GM12878 (cell line): ENCODE results near the gene RRP1B. TPM values are rescaled to one million over a fixed set of nuclear protein-coding genes. Genes with fewer than 3 reads are reported as not detected.

ENCODE experiments used
- BRCA1 ChIP-seq: IDR thresholded peaks from 2 replicates; pipeline ENCODE4 v1.6.1; 2011; ENCODE audit warnings: low read depth, low read length, improper control_type of control experiment
- CBFB ChIP-seq: IDR thresholded peaks from 2 replicates; pipeline ENCODE4 v1.6.1; 2016; ENCODE audit warnings: antibody characterized with exemption, low read depth
- DPF2 ChIP-seq: fragments of 450-650 bp; IDR thresholded peaks from 2 replicates; pipeline ENCODE4 v1.6.1; 2017; ENCODE audit warnings: mild to moderate bottlenecking
- ETV6 ChIP-seq, 2 experiments: fragments of 450-650 bp in 1 of 2; IDR thresholded peaks in 1 of 2; conservative IDR thresholded peaks in 1 of 2; 2 replicates each; pipeline ENCODE4 v1.6.1; 2014; ENCODE audit warnings: antibody characterized with exemption in 1 of 2, borderline replicate concordance in 1 of 2, low read depth in 1 of 2, mild to moderate bottlenecking in 1 of 2, moderate library complexity in 1 of 2
- GABPA ChIP-seq: IDR thresholded peaks from 2 replicates; pipeline ENCODE4 v1.6.1; 2014; ENCODE audit warnings: antibody characterized with exemption, low read depth, mild to moderate bottlenecking, inconsistent platforms
- JUND ChIP-seq: IDR thresholded peaks from 2 replicates; pipeline ENCODE4 v1.6.1; 2012; ENCODE audit warnings: low read depth, mild to moderate bottlenecking, low read length, improper control_type of control experiment, moderate library complexity
- KLF5 ChIP-seq: fragments of 450-650 bp; IDR thresholded peaks from 2 replicates; pipeline ENCODE4 v1.6.1; 2014; ENCODE audit warnings: mild to moderate bottlenecking; ENCODE audit not compliant: partially characterized antibody
- MYB ChIP-seq: fragments of 150-350 bp; IDR thresholded peaks from 2 replicates; pipeline ENCODE4 v1.6.1; 2014; ENCODE audit warnings: mild to moderate bottlenecking, low read depth, low read length, borderline replicate concordance
- NBN ChIP-seq: fragments of 450-650 bp; IDR thresholded peaks from 2 replicates; pipeline ENCODE4 v1.6.1; 2016
- NFXL1 ChIP-seq: fragments of 450-650 bp; IDR thresholded peaks from 2 replicates; pipeline ENCODE4 v1.6.1; 2017; ENCODE audit warnings: antibody characterized with exemption, mild to moderate bottlenecking, borderline replicate concordance
- POU2F2 ChIP-seq: IDR thresholded peaks from 3 replicates; pipeline ENCODE4 v1.6.1; 2011; ENCODE audit warnings: low read depth, mild to moderate bottlenecking, low read length, borderline replicate concordance
- RBBP5 ChIP-seq: fragments of 200-600 bp; sonication (generic); conservative IDR thresholded peaks from 2 replicates; pipeline ENCODE4 v1.6.1; 2016
- RCOR1 ChIP-seq: conservative IDR thresholded peaks from 2 replicates; pipeline ENCODE4 v1.6.1; 2012; ENCODE audit warnings: low read depth, low read length, improper control_type of control experiment
- RELA ChIP-seq: fragments of 450-650 bp; IDR thresholded peaks from 2 replicates; pipeline ENCODE4 v1.8.0; 2014; ENCODE audit warnings: borderline replicate concordance; ENCODE audit not compliant: partially characterized antibody
- RFX5 ChIP-seq: IDR thresholded peaks from 2 replicates; pipeline ENCODE4 v1.6.1; 2011; ENCODE audit warnings: low read depth, low read length, improper control_type of control experiment
- SIN3A ChIP-seq: IDR thresholded peaks from 2 replicates; pipeline ENCODE4 v1.6.1; 2012; ENCODE audit warnings: low read depth, low read length, improper control_type of control experiment
- STAT3 ChIP-seq: IDR thresholded peaks from 2 replicates; pipeline ENCODE4 v1.6.1; 2011; ENCODE audit warnings: low read depth, low read length, improper control_type of control experiment
- SUPT20H ChIP-seq: IDR thresholded peaks from 2 replicates; pipeline ENCODE4 v1.6.1; 2011; ENCODE audit warnings: low read depth, mild to moderate bottlenecking, low read length, moderate library complexity, borderline replicate concordance; ENCODE audit not compliant: control insufficient read depth
- TCF12 ChIP-seq: IDR thresholded peaks from 2 replicates; pipeline ENCODE4 v1.6.1; 2011; ENCODE audit warnings: low read depth, mild to moderate bottlenecking, low read length
- ZBED1 ChIP-seq: IDR thresholded peaks from 2 replicates; pipeline ENCODE4 v1.6.1; 2016; ENCODE audit warnings: borderline replicate concordance
- ZNF24 ChIP-seq: fragments of 450-650 bp; IDR thresholded peaks from 2 replicates; pipeline ENCODE4 v1.6.1; 2017; ENCODE audit warnings: antibody characterized with exemption, mild to moderate bottlenecking
- polyA plus RNA-seq, 11 experiments: library from polyadenylated mRNA; depleted of rRNA in 4 of 11; unstranded in 6 of 11; stranded (reverse) in 5 of 11; fragments of >200 nt; fragmentation: Nextera tagmentation in 4 of 11; fragmentation: Illumina TruSeq in 1 of 11; extraction: Ambion mirVana in 4 of 11; extraction: Trizol in 1 of 11; gene quantifications; 1 replicate in 1 of 11; 2 replicates in 10 of 11; pipeline versions ENCODE4 v1.2.1 to v1.2.3, GENCODE V29; 2011 to 2016; ENCODE audit warnings: inconsistent platforms in 2 of 11, missing spikeins in 2 of 11, low read depth in 1 of 11
- total RNA-seq, 4 experiments: library from RNA; depleted of rRNA in 3 of 4; stranded (reverse); fragments of >200 nt in 3 of 4; fragmentation: Illumina TruSeq in 1 of 4; extraction: Trizol in 1 of 4; gene quantifications; 2 replicates each; pipeline versions ENCODE4 v1.2.1 to v1.2.3, GENCODE V29; 2013 to 2021
- TF ChIP-seq, protein P1 (sequence below): fragments of 150-350 bp; IDR thresholded peaks from 2 replicates; pipeline ENCODE4 v1.6.1; 2014; ENCODE audit warnings: mild to moderate bottlenecking, low read depth, low read length
- TF ChIP-seq, protein P2 (sequence below): IDR thresholded peaks from 2 replicates; pipeline ENCODE4 v1.6.1; 2012; ENCODE audit warnings: improper control_type of control experiment, low read depth, low read length; ENCODE audit not compliant: insufficient replicate concordance

RRP1B gene
- total and polyA plus RNA-seq, 10 of the 15 experiments (the other 5 are each of a cell fraction or from before 2014, with no cell fraction given): 8.1 to 57.4 (median 38.1) TPM

DNA sequence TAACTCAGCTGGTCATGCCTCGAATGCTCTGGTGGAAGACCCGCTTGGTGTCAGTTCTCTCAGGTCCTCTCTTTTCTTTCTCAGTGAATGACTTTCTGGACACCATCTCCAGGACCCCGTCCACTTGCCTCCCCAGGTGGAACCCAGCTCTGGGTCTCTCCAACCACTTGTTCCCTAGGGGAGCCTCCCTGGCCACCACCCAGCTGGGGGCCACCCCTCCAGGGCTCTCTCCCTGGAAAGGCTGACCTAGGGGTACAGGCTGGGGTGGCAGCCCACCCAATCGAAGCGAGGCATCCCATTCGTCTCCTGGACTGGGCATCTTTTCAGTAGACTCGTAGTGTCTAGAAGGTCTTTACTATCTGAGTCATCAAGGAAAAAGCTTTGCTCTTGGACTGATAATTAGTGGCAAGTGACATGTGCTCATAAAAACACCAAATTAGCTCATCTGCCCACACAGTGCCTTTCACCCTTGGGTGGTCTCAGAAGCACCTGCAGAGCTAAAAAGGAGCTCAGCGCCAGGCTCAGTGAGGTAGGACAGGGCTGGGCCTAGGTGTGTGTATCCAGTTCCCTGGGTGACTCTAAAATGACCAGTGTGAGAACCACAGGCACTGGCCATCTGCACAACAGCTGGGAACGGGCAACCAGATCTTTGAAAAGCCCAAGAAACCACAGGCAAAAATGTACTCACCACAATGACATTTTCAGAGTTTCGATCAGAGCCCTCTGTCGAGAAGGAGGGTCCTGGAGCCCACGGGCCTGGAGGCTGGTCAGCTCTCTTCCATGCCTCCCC is 57.2 kb downstream of the RRP1B start (continued):
- no peak for TF ChIP-seq MYB
- TF ChIP-seq KLF5: no peak
- 0 out of 2 replicates have a peak, but pooled peaks have one; percentile 62 for TF ChIP-seq ZBED1
- TF ChIP-seq RELA: no peak
- no peak for TF ChIP-seq GABPA
- TF ChIP-seq DPF2: peak; percentile 97
- TF ChIP-seq STAT3: no peak
- TF ChIP-seq POU2F2: peak; percentile 49; the same call in 1 of the 3 replicates
- no peak for TF ChIP-seq RFX5
- no peak for TF ChIP-seq RCOR1
- TF ChIP-seq NFXL1: no peak
- TF ChIP-seq SIN3A: 0 out of 2 replicates have a peak, but pooled peaks have one; percentile 52
- no peak for TF ChIP-seq BRCA1
- TF ChIP-seq ETV6 (conservative IDR thresholded peaks at IDR 0.05 in 1 of 2, IDR thresholded peaks at IDR 0.05 in 1 of 2; ENCODE audit: borderline replicate concordance in 1 of 2, low read depth in 1 of 2): peak in 1 of 2 experiments; percentile 64; a peak in 2 of 4 replicates
- TF ChIP-seq TCF12: peak; percentile 98
- TF ChIP-seq RBBP5: no peak
- TF ChIP-seq CBFB: peak; percentile 88
- TF ChIP-seq, protein P1, sequence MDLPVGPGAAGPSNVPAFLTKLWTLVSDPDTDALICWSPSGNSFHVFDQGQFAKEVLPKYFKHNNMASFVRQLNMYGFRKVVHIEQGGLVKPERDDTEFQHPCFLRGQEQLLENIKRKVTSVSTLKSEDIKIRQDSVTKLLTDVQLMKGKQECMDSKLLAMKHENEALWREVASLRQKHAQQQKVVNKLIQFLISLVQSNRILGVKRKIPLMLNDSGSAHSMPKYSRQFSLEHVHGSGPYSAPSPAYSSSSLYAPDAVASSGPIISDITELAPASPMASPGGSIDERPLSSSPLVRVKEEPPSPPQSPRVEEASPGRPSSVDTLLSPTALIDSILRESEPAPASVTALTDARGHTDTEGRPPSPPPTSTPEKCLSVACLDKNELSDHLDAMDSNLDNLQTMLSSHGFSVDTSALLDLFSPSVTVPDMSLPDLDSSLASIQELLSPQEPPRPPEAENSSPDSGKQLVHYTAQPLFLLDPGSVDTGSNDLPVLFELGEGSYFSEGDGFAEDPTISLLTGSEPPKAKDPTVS: no peak
- no peak for TF ChIP-seq SUPT20H
- TF ChIP-seq, protein P2, sequence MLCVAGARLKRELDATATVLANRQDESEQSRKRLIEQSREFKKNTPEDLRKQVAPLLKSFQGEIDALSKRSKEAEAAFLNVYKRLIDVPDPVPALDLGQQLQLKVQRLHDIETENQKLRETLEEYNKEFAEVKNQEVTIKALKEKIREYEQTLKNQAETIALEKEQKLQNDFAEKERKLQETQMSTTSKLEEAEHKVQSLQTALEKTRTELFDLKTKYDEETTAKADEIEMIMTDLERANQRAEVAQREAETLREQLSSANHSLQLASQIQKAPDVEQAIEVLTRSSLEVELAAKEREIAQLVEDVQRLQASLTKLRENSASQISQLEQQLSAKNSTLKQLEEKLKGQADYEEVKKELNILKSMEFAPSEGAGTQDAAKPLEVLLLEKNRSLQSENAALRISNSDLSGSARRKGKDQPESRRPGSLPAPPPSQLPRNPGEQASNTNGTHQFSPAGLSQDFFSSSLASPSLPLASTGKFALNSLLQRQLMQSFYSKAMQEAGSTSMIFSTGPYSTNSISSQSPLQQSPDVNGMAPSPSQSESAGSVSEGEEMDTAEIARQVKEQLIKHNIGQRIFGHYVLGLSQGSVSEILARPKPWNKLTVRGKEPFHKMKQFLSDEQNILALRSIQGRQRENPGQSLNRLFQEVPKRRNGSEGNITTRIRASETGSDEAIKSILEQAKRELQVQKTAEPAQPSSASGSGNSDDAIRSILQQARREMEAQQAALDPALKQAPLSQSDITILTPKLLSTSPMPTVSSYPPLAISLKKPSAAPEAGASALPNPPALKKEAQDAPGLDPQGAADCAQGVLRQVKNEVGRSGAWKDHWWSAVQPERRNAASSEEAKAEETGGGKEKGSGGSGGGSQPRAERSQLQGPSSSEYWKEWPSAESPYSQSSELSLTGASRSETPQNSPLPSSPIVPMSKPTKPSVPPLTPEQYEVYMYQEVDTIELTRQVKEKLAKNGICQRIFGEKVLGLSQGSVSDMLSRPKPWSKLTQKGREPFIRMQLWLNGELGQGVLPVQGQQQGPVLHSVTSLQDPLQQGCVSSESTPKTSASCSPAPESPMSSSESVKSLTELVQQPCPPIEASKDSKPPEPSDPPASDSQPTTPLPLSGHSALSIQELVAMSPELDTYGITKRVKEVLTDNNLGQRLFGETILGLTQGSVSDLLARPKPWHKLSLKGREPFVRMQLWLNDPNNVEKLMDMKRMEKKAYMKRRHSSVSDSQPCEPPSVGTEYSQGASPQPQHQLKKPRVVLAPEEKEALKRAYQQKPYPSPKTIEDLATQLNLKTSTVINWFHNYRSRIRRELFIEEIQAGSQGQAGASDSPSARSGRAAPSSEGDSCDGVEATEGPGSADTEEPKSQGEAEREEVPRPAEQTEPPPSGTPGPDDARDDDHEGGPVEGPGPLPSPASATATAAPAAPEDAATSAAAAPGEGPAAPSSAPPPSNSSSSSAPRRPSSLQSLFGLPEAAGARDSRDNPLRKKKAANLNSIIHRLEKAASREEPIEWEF: no peak
- TF ChIP-seq ZNF24: peak; percentile 42
- TF ChIP-seq JUND: no peak; the same call in 1 of the 2 replicates
- peak; percentile 62 for TF ChIP-seq NBN
